Measurements from ENCODE around the gene ME1.
"Not testable (repeated sequence)": the region's sequence is repeated elsewhere in the genome, so short reads cannot be mapped to it uniquely, and the experiment has no call there.

ME1 gene

DNA sequence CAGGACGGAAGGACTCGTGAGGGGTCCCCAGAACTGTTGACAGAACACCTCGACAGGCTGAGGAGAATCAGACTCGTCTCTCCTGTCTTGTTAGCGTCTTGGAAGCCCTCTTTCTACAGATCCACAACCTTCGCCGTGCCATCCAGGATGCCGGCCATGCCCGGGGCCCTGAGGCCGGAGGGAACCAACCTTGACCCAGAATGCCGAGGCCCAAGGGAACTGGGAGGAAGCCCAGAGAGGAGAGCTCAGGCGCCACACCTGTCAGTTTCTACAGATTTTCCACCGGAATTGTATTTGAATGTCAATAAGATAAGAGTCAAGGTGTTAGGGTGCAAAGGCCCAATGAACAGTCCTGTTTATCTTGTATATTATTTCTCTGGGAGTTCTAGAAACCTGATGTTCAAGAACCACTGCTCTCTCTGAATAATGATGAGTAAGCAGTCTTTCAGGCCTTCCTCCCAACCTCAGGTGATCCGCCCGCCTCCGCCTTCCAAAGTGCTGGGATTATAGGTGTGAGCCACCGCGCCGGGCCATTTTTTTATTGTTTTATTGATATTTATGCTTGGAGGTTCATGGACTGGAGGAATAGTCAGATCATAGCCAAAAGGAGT is 799 bp upstream of the ME1 start:
- no peak for DNase-seq

DNA sequence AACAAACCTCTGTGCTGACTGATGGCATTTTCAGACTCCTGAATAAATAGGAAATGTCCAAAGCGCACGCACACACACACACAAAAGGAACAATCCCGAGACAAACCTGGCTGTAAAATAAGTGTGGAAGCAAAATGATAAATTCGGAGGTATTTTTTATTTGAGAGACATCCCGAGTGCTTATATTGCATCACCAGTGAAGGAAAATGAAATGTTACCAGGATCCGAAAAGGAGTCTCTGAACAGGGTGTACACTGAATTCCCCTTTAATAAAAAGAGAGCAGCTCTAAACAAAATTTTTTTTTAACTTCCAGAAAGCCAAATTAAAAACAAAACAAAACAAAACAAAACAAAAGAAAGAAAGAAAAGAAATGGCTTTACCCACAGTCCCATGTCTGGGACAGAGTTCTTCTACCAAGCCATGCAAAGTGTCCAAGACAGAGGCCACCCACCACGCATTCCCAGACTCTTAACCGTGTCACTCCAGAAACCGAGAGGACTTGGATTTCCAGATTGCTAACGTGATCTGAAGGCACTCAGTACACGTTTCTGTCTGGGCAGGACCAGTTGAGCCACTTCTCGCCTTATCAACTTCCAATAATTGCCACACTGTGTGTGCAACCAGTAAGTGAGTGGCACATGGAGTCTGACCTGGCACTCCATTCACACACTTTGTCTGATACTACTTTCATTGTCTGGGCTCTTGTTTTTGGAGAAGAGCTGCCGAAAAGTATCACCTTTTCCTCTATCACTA is 817 bp downstream of the ME1 start:
- no peak for DNase-seq

DNA sequence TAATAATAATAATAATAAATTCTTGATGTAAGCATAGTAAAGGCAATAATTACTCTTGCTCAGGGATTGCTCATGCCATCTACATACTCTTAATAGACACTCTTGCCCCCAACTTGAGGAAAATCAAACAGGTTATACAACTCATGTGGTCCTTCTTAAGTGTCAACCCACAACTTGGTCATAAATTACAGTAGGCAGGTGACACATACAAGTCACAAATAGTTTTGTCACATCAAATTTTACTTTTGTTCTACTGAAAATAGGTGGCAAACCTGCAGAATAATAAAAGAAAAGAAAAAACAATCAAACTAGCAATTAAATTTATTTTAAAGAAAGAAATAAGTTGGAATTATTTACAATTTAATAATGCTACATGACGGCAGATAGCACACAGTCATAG is 1.6 kb downstream of the ME1 start:
- no peak for DNase-seq

DNA sequence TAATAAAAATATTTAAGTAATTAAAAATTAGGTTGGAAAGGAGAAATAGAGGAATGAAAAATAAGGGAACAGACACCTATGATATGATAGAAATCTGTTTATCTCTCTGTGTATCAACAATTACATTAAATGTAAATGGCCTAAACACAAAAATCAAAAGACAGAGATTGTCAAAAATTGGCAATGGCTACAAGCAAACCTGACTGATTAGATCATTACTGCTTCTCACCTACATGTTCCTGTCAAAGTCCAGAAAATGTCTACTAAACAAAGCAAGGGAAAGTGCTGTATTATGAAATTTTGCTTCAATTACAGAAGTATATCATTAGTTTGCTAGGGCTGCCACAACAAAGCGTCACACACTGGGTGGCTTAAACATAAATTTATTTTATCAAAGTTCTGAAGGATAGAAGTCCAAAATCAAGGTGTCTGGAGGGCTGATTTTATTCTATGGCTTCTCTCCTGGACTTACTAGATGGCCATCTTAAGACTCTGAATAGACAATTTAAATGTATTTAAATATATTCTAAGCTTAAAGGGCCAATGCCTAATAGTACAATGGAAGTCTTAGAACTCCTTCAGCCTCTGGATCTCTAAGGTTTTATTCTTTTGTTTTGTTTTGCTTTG is 6.3 kb downstream of the ME1 start:
- DNase-seq: no peak

DNA sequence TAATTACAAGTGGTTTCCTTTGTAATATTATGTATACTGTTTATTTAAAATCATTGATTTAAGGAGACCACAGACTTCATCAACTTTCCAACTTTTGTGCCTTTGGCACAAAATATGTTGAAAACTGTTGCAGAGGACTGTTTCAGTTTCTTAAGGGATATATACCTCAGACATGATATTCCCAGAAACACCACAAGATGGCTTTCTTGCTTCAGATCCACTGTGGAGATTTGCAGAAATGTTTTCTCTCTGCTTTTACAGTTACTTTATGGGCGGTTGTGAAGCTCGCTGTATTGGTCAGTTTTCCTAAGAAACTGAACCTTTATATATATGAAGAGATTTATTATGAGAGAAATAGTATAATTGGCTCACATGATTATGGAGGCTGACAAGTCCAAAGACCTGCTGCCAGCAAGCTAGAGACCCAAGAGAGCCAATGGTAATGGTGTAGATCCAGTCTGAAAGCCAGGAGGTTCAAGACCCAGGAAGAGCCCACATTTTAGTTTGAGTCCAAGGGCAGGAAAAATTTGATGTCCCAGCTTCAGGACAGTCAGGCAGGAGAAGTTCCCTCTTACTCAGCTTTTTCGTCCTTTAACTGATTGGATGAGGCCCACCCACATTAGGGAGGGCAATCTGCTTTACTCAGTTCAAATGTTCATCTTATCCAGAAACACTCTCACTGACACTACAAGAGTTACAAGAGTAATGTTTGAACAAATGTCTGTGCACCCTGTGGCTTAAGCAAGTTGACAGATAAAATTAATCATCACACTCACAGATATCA is 12.8 kb downstream of the ME1 start:
- DNase-seq: no peak

DNA sequence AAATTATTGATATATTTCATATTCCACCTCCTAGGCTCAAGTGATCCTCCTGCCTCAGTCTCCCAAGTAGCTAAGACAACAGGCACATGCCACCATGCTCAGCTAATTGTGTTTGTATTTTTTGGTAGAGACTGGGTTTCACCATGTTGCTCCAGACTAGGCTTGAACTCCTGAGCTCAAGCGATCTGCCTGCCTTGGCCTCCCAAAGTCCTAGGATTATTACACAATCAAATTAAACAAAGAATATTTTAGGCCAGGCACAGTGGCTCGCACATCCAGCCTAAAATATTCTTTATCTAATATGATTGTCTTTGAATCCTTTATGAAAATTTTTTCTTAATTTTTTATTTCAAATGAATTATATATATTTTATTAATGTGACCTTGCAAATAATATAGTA is 17.8 kb downstream of the ME1 start:
- DNase-seq: no peak

DNA sequence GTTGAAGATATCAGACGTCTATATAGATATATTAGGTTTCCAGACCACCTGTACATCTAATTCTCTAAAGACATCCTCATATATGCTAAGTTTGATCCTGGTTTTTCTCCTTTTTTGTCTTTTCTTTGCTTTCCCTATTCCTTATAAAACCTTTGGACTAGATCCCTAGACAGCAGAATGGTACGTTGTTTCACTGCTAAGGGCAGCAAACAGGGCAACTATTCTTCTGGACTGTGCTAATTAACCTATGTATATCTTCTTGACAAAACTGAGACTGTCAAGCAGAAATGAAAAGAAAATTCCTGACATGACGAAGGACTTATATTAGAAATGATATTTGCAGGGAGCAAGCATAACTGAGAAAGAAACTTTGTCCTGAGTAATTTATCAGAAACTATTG is 19.1 kb downstream of the ME1 start:
- DNase-seq: no peak

DNA sequence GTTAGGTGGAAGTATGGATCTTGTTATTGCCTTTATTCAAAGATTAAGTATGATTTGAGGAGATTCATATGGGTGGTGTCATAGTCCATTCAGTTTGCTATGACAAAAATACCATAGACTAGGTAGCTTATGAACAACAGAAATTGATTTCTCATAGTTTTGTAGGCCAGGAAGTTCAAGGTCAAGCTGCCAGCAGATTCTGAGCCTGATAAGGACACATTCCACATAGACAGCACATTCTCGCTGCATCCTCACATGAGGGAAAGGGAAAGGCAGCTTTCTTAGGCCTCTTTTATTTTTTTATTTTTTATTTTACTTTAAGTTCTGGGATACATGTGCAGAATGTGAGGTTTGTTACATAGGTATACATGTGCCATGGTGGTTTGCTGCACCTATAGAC is 27.7 kb downstream of the ME1 start:
- DNase-seq: no peak

DNA sequence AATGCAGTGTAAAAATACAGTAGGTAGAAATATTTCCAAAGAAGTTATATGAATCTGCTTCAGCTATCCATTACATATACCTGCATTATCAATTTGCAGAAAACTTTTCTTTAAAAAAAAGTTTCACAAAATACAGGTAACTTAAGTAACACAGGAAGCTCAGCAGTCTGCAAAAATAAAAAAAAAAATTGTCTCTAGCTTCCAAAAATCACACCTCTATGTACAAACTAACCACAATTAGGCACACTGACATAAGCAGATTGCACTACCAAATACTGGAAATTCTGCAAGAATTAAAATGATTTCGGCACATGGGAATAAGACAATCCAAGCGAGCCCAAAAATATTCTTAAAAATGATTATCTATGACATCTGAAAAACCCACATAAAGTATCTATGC is 41.2 kb downstream of the ME1 start:
- DNase-seq: no peak

DNA sequence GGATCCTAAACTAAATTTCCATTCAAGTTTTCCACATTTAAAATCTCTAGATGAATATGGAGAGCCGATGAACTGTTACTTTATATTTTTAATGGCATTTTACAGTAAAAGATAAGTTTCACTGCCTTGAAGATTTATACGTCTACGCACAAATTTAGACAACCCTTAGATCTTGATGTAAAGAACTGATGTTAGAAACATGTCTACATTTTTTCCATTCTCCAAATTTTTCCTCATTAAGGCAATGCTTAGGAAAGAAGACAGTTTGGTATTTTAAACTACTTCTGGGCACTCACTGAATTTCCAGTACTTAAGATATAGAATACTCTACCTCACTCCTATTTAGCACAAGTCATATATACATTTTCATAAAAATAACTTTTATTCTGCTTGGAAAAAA is 45.4 kb downstream of the ME1 start:
- no peak for DNase-seq

DNA sequence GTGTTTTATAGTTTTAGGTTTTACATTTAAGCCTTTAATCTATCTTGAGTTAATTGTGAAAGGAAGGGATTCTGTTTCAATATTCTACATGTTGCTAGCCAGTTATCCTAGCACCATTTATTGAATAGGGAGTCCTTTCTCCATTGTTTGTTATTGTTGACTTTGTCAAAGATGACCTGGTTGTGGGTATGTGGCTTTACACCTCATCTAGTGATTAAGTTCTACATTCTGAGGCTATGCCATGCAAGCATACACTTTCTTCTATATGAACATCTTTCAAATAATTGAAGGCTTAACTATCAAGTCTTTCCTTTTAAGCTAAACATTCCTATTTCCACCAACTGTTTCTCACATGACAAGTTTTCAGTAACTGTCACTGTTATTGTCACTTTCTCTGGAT is 46.1 kb downstream of the ME1 start:
- no peak for DNase-seq

DNA sequence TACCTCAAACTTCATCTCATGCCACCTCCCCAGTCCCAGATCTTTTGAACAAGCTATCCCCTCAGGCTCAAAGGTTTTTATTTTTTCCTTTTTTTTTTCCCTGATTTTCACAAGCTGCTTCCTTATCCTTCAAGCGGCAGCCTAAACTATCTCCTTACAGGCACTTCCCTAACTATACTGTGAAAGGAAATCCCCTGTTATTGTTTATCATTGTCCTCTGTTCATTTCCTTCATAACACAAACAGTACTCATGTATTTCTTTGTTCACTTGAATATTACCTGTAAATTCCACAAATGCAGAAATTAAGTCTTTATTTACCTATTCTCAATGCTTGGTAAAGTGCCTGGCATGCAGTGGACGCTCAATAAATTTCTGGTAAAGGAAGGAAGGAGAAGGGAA is 48.9 kb downstream of the ME1 start:
- no peak for DNase-seq

DNA sequence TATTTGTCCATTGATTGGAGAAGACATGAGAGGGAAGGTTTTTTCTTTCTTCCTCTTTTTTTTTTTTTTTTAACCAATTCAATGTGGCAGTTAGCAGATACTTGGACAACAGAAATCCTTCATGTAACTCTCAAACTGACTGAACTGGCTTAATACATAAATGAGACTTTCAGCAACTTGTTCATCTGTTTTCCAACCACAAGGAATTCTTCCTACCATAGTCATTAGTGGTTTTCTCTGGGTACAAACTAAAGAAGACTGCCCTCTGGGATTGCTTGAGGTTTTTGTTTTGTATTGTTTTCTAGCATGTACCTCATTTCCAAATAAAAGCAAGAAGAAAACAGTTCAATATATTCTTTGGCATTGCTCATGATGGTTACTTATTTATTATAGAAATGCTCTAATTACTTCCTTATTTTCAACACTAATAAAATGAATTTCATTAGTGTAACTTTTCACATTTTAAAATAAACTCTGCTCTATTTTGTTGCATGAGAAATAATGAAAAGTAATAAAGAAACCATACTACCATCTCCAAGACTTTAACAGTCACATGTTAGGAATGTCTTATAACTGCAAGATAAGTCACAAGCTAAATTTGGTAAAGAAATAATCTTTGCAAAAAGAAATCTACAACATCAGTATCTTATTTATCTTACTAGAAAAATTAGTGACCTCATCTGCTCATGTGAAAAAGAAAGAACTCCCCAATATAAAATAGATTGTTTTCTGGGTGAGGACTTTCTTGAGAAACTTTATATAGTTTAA is 52.0 kb downstream of the ME1 start:
- DNase-seq: no peak

DNA sequence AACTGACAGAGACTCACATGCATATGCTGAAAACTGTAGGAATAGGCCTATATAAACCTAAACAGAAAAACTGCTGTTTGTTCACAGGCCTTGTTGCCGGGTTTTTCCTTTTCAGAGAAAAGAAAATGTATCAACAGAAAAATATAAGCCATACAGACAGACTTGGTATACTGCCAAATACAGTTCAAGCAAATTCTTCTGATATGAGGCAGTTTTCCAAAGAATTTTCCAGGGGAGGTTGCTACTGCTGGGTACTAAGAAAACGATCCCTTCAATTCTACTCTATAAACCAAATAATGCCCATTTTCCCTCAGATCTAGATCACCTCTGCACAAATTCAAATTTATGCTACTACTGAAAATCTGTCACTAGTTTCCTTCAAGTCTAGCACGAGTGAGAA is 59.4 kb downstream of the ME1 start:
- DNase-seq: no peak

DNA sequence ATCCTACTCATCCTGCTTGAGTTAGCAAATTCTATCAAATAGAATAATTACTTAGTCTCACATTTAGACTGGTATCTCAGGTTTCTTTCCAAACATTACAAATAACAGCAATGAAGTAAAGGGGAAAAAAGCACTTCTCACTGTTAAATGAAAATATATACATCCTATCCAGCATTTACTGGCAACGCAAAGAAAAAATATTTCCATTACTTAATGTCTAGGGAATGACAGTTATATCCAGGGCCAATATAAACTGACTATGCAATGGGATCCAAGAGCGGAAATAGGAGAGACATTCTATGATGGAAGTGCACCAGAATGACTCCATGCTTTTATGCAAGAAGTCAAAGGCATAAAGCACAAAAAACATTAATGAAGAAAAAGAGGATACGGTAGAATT is 60.3 kb downstream of the ME1 start:
- DNase-seq: no peak

DNA sequence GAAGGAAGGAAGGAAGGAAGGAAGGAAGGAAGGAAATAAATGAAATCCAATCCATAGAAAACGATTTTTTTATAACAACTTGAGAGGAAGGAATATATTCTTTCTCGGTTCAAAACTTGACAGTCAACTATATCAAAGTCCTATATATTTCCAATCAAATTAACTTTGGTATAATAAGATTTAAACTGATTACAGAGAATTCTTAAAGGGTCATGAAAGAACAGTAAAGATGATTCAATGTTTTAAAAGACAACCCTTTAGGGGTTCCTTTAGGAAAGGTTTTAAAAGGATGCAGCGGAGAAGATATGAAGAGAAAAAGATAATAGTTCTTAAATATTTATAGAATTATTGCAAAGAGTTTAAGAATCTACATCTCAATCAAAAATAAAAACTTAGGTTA is 61.2 kb downstream of the ME1 start:
- DNase-seq: no peak

DNA sequence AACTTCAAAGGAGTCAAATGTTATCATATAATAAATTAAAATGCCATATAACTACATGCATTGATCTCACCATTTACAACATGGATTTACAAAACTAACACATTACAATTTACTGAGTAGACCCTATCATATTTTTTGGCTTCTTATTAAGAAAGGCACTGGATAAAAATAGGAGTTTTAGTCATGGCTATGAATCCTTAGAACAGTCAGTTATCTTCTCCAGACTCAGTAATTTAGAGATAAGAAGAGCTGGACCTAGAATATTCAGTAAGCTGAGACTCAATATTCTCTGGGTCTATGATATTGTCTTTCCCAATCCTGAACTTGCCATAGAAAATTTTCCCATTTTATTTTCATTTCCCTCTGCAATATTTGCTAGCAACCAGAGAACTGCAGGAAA is 62.3 kb downstream of the ME1 start:
- DNase-seq: no peak

DNA sequence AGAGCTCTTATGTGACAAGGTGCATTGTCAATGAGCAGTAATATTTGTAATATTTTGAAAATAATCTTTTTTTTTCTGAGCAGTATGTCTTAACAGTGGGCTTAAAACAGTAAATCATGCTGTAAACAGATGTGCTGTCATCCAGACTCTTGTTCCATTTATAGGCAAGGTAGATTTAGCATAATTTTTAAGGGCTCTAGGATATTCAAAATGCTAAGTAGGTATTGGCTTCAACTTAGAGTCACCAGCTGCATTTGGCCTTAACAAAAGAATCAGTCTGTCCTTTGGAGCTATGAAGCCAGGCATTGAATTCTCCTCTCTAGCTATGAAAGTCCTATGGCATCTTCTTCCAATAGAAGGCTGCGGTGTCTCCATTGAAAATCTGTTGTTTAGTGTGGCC is 63.7 kb downstream of the ME1 start:
- no peak for DNase-seq

DNA sequence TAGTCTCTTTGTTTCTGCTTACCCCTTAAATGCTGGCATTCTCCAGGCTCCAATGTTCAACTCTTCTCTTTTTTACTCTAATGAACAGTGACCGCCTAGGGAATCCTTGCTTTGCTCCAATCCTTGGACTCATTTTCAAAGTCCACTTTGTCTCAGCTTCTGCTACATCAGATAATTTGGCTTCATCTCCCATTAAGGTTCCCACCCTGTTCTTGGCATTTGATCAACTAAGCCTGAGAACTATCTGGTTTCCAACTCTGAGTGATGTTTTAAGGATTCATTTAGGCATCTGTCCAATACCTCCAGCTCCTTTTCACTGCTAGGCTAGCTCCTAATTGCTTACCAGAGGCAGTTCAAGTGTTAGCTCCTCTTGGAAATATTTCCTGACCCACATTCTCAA is 64.9 kb downstream of the ME1 start:
- no peak for DNase-seq

DNA sequence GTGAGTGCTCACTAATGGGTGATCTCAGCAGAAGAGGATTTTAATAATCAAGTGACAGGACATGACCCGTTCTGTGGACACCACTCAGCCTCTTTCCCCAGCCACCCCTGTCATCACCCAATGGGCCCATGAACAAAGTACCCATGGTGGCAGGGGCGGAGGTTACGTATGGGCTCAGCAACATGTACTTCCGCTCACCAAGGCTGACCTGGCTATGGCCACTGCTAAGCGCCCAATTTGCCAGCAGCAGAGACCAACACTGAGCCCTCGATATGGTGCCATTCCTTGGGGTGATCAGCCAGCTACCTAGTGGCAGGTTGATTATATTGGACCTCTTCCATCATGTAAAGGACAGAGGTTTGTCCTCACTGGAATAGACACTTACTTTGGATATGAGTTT is 68.5 kb downstream of the ME1 start:
- DNase-seq: not testable (repeated sequence)

DNA sequence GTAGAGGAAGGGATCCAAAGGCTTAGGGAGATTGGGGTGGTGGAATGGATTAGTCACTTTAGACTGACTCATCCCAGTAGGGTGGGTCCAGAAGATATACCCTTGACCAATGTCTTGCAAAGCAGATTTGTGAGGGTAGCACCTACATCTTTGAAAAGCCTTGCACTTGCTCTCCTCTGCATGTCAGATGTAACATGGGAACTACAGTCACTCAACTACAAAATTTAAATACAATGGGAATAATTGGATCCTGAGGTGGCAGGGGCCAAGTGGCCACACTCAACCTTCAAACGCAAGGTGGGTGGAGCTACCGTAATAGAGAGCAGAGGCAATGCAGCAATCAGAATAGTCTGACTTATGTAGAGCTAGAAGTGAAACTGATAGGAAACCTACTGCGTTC is 71.2 kb downstream of the ME1 start:
- DNase-seq: no peak

DNA sequence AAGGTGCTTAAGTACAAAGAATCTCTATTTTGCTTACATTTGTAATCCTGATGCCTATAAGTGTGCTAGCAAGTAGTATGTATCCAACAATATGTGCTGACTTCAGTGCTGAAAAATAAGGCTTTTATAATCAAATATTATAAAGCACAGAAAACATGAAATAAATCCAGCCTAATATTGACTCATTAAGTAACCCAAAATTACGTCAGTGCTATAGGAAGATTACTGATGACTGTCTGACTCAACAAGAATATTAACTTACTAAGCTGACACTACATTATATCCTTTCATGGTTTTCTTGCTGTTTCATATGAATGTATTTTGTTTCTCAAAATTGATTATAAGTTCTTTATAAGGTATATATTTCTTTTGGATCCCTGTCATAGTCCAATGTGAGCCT is 76.1 kb downstream of the ME1 start:
- no peak for DNase-seq

Measured in effector CD4-positive, alpha-beta T cell (primary cell).